ENCODE results near the gene GALNT13. TPM values are rescaled to one million over a fixed set of nuclear protein-coding genes. Genes with fewer than 3 reads are reported as not detected.

The GALNT13 gene
- total RNA-seq, 1 experiment from 2014 or later = not detected

DNA sequence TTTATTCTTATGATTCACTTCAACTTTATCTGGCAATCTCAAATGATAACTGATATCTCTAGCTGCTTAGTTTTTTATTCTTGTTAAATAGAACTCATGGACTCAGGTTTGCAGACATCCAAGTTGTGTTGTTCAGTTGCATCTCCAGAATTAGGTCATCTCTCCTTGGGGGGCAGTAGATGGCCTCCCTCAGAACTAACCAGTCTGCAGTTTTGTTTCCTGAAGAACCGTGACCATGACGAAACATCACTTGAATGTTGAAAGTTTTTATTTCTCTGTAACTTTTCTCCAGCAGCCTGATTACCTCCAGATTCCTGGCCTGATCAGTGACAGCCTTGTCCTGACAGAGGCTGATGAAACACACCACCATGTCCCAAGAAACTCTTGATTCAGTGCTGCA lies 321.5 kb downstream of the GALNT13 start:
- H3K4me3 Mint-ChIP-seq (ENCODE audit: low read depth, unreplicated experiment) = no peak overlapping the region
- CTCF ChIA-PET = interaction anchor here (0.6 kb wide), 1 partner anchor 39 kb away, joined by 3 read pairs; no protein-coding TSS in a partner anchor
- no TSS peak for BruUV-seq (replicated peaks)
- peaks cover 11% of the 10 kb centered on the region for H3K4me1 Mint-ChIP-seq (ENCODE audit: low read depth, unreplicated experiment)
- H3K36me3 Mint-ChIP-seq (ENCODE audit: insufficient read depth, unreplicated experiment) = no peaks in the 10 kb centered on the region
- no peak overlapping the region for H3K27ac Mint-ChIP-seq (ENCODE audit: unreplicated experiment)
- no peaks in the 10 kb centered on the region for H3K27me3 Mint-ChIP-seq (ENCODE audit: unreplicated experiment)
- TF ChIP-seq, protein P1, sequence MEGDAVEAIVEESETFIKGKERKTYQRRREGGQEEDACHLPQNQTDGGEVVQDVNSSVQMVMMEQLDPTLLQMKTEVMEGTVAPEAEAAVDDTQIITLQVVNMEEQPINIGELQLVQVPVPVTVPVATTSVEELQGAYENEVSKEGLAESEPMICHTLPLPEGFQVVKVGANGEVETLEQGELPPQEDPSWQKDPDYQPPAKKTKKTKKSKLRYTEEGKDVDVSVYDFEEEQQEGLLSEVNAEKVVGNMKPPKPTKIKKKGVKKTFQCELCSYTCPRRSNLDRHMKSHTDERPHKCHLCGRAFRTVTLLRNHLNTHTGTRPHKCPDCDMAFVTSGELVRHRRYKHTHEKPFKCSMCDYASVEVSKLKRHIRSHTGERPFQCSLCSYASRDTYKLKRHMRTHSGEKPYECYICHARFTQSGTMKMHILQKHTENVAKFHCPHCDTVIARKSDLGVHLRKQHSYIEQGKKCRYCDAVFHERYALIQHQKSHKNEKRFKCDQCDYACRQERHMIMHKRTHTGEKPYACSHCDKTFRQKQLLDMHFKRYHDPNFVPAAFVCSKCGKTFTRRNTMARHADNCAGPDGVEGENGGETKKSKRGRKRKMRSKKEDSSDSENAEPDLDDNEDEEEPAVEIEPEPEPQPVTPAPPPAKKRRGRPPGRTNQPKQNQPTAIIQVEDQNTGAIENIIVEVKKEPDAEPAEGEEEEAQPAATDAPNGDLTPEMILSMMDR (IDR thresholded peaks at IDR 0.05; ENCODE audit: unreplicated experiment) = no peak
- intact Hi-C loops (cut with micrococcal nuclease; ENCODE audit: unreplicated experiment) = no loop called here
- no peaks in the 10 kb centered on the region for H3K9me3 Mint-ChIP-seq (ENCODE audit: low read depth, unreplicated experiment)
- DNase-seq = no peak

DNA sequence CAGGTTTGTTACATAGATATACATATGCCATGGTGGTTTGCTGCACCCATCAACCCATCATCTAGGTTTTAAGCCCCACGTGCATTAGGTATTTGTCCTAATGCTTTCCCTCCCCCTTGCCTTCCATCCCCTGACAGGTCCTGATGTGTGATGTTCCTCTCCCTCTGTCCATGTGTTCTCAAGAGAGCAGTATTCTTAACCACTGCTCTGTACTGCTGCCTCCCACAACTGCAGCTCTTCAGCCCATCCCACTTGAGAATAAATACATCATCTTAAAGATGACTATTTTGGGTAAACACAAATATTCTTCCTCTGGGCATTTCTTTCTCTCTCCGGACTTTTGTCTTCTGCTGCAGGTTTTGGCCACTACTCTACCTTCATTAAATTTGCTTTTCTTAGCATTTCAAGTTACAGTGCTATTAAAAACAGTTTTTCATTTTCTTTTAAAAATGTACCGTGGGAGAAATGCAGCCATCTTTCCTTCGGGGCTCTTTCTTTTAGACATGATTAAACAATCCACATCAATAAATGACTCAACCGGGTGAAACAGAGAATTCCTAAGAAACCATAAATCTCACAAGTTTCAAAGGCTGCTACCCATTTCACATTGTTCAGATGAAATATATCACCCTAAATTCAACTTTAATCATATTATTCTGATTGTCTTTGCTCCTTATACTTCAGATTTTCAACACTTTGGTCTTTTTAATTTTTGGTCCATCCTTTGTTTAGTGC lies 323.4 kb downstream of the GALNT13 start:
- Mint-ChIP-seq H3K36me3 (ENCODE audit: insufficient read depth, unreplicated experiment) (no peaks in the 10 kb centered on the region), H3K27me3 (ENCODE audit: unreplicated experiment) (no peaks in the 10 kb centered on the region), H3K4me1 (ENCODE audit: low read depth, unreplicated experiment) (peaks cover 11% of the 10 kb centered on the region), H3K9me3 (ENCODE audit: low read depth, unreplicated experiment) (no peaks in the 10 kb centered on the region), H3K27ac (ENCODE audit: unreplicated experiment) (no peak overlapping the region), H3K4me3 (ENCODE audit: low read depth, unreplicated experiment) (no peak overlapping the region)
- no peak for DNase-seq
- TF ChIP-seq, protein P1 (IDR thresholded peaks at IDR 0.05; ENCODE audit: unreplicated experiment) = no peak
- intact Hi-C loops (cut with micrococcal nuclease; ENCODE audit: unreplicated experiment) = no loop called here
- BruUV-seq (replicated peaks) = no TSS peak
- CTCF ChIA-PET = interaction anchor here (0.7 to 0.9 kb wide), 2 partner anchors 24 to 167 kb away, joined by 3 to 6 read pairs; no protein-coding TSS in a partner anchor

DNA sequence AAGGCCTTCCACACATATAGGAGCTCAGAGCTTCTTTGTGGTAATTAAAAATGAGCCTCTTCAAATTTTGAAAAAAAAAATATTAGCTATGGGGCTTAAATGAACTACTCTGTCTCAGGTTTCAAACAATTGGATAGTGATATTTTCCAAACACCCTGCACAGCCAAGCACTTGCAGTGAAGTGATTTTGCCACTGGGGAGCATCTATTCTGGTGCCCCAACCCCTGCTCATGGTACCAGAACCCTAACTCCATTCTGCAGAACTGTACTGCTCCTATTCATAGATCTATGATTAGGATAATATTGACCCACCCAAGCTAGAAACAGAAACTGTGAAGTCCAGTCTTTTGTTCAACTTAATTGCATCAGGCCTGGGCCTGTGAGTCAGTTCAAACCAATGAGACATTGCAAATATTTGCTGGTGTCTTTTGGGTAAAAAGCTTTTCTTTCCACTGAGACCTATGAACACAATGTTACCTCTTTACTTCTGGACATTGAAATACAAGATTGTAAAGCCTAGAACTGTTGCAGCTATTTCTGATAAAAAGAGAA lies 324.0 kb downstream of the GALNT13 start:
- TF ChIP-seq, protein P1 (IDR thresholded peaks at IDR 0.05; ENCODE audit: unreplicated experiment) = no peak
- DNase-seq = no peak
- H3K9me3 Mint-ChIP-seq (ENCODE audit: low read depth, unreplicated experiment) = no peaks in the 10 kb centered on the region
- CTCF ChIA-PET = interaction anchor here (0.7 to 0.9 kb wide), 2 partner anchors 23 to 167 kb away, joined by 3 to 6 read pairs; no protein-coding TSS in a partner anchor
- intact Hi-C loops (cut with micrococcal nuclease; ENCODE audit: unreplicated experiment) = no loop called here
- H3K27ac Mint-ChIP-seq (ENCODE audit: unreplicated experiment) = no peak overlapping the region
- no peaks in the 10 kb centered on the region for H3K36me3 Mint-ChIP-seq (ENCODE audit: insufficient read depth, unreplicated experiment)
- no peaks in the 10 kb centered on the region for H3K27me3 Mint-ChIP-seq (ENCODE audit: unreplicated experiment)
- H3K4me3 Mint-ChIP-seq (ENCODE audit: low read depth, unreplicated experiment) = no peak overlapping the region
- H3K4me1 Mint-ChIP-seq (ENCODE audit: low read depth, unreplicated experiment) = peaks cover 11% of the 10 kb centered on the region
- no TSS peak for BruUV-seq (replicated peaks)

DNA sequence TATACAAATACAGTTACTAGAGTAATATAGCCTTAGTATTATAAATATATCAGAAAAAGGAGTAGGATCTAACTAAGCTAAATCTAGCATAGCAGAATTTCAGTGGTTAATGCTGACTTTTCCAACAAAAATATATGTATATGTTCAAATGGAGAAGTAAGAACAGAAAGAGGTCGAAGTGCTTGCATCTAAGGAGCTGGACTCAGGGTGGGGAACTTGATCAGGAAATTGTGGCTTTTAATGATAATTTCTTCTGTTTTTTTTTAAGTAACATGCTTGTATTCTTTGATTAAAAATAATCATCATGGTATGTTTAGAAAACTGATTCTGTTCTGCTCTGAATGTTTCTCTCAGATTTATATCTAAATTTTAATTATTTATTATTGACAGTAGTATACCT lies 327.1 kb downstream of the GALNT13 start:
- TF ChIP-seq, protein P1 (IDR thresholded peaks at IDR 0.05; ENCODE audit: unreplicated experiment) = no peak
- H3K9me3 Mint-ChIP-seq (ENCODE audit: low read depth, unreplicated experiment) = no peaks in the 10 kb centered on the region
- peaks cover 11% of the 10 kb centered on the region for H3K4me1 Mint-ChIP-seq (ENCODE audit: low read depth, unreplicated experiment)
- no peak for DNase-seq
- H3K27ac Mint-ChIP-seq (ENCODE audit: unreplicated experiment) = no peak overlapping the region
- no peaks in the 10 kb centered on the region for H3K27me3 Mint-ChIP-seq (ENCODE audit: unreplicated experiment)
- H3K36me3 Mint-ChIP-seq (ENCODE audit: insufficient read depth, unreplicated experiment) = no peaks in the 10 kb centered on the region
- no TSS peak for BruUV-seq (replicated peaks)
- CTCF ChIA-PET = no interaction called here
- H3K4me3 Mint-ChIP-seq (ENCODE audit: low read depth, unreplicated experiment) = no peak overlapping the region
- intact Hi-C loops (cut with micrococcal nuclease; ENCODE audit: unreplicated experiment) = no loop called here
